ENCODE measurements around the gene EYA2. TPM values are rescaled to one million over a fixed set of nuclear protein-coding genes. Genes with fewer than 3 reads are reported as not detected.
"Not testable (repeated sequence)": the region's sequence is repeated elsewhere in the genome, so short reads cannot be mapped to it uniquely, and the experiment has no call there.

Gene EYA2
- total RNA-seq, 1 donor from 2014 or later = 0.62 TPM

GRCh38 chr20:47205577-47206123 lies 311.0 kb downstream of the EYA2 start:
- Mint-ChIP-seq H3K36me3 (ENCODE audit: low read depth) (peaks cover 28% of the 10 kb centered on the region), H3K9me3 (no peaks in the 10 kb centered on the region), H3K4me1 (peaks cover 6% of the 10 kb centered on the region), H3K4me3 (no peak overlapping the region), H3K27me3 (no peaks in the 10 kb centered on the region), H3K27ac (no peak overlapping the region)
- peak; percentile 19 for DNase-seq
- ChIA-PET POLR2A (interaction anchor here (0.5 kb wide), 1 partner anchor 178 kb away, joined by 3 read pairs; no protein-coding TSS in a partner anchor), CTCF (interaction anchor here (0.8 to 1.6 kb wide), 4 partner anchors 10 to 1415 kb away, joined by 3 to 6 read pairs (median 4); no protein-coding TSS in a partner anchor)
- intact Hi-C loops (cut with micrococcal nuclease) = no loop called here
- TF ChIP-seq, protein P1, sequence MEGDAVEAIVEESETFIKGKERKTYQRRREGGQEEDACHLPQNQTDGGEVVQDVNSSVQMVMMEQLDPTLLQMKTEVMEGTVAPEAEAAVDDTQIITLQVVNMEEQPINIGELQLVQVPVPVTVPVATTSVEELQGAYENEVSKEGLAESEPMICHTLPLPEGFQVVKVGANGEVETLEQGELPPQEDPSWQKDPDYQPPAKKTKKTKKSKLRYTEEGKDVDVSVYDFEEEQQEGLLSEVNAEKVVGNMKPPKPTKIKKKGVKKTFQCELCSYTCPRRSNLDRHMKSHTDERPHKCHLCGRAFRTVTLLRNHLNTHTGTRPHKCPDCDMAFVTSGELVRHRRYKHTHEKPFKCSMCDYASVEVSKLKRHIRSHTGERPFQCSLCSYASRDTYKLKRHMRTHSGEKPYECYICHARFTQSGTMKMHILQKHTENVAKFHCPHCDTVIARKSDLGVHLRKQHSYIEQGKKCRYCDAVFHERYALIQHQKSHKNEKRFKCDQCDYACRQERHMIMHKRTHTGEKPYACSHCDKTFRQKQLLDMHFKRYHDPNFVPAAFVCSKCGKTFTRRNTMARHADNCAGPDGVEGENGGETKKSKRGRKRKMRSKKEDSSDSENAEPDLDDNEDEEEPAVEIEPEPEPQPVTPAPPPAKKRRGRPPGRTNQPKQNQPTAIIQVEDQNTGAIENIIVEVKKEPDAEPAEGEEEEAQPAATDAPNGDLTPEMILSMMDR (IDR thresholded peaks at IDR 0.05) = no peak
- peak; percentile 84 for ATAC-seq (ENCODE audit: low read depth)

GRCh38 chr20:47206552-47206951 lies 311.9 kb downstream of the EYA2 start:
- intact Hi-C loops (cut with micrococcal nuclease); H3K9me3 Mint-ChIP-seq; ATAC-seq (ENCODE audit: low read depth); H3K27me3 Mint-ChIP-seq; DNase-seq; POLR2A ChIA-PET; H3K4me1 Mint-ChIP-seq; H3K4me3 Mint-ChIP-seq; H3K27ac Mint-ChIP-seq: not testable (repeated sequence)
- CTCF ChIA-PET = interaction anchor here (1.1 kb wide), 1 partner anchor 177 kb away, joined by 6 read pairs; no protein-coding TSS in a partner anchor
- H3K36me3 Mint-ChIP-seq (ENCODE audit: low read depth) = peaks cover 28% of the 10 kb centered on the region

DNA sequence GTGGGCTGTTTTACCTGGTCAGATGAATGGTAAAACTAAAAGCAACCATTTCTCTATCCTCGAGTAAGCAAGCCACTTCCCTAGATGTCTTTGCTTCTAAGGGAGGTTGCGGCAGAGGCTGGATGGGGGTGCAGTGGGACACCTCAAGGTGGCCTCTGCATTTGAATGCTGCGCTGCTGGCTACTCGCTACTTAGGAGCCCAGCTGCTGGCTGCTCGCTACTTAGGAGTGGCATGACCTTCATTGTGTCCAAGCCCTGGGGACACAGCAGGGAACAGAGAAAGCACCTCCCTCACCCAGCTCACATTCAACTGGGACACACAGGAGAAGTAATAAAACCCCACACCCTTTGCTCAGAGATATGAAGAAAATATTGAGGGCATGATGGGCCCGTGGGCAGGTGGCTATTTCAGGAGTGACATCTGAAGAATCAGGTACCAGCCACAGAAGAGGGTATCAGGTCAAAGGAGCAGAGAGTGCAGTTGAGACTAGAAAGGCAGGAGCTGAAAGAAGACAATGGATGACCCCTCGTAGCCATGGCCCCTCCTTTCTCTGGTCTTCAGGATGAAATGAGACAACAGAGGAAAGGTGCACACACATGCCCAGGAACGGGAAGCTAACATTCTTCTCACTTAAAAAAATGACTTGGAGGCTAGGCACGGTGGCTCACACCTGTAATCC lies 312.5 kb downstream of the EYA2 start:
- Mint-ChIP-seq H3K9me3 (no peaks in the 10 kb centered on the region), H3K27ac (no peak overlapping the region), H3K27me3 (no peaks in the 10 kb centered on the region), H3K36me3 (ENCODE audit: low read depth) (peaks cover 28% of the 10 kb centered on the region), H3K4me3 (no peak overlapping the region), H3K4me1 (peaks cover 6% of the 10 kb centered on the region)
- ATAC-seq (ENCODE audit: low read depth) = no peak
- ChIA-PET CTCF (interaction anchor here (0.6 to 1.1 kb wide), 2 partner anchors 177 to 526 kb away, joined by 3 to 6 read pairs; no protein-coding TSS in a partner anchor), POLR2A (interaction anchor here (0.6 kb wide), 1 partner anchor 629 kb away, joined by 3 read pairs; no protein-coding TSS in a partner anchor)
- no peak for DNase-seq
- TF ChIP-seq, protein P1 (IDR thresholded peaks at IDR 0.05) = no peak
- intact Hi-C loops (cut with micrococcal nuclease) = no loop called here

DNA sequence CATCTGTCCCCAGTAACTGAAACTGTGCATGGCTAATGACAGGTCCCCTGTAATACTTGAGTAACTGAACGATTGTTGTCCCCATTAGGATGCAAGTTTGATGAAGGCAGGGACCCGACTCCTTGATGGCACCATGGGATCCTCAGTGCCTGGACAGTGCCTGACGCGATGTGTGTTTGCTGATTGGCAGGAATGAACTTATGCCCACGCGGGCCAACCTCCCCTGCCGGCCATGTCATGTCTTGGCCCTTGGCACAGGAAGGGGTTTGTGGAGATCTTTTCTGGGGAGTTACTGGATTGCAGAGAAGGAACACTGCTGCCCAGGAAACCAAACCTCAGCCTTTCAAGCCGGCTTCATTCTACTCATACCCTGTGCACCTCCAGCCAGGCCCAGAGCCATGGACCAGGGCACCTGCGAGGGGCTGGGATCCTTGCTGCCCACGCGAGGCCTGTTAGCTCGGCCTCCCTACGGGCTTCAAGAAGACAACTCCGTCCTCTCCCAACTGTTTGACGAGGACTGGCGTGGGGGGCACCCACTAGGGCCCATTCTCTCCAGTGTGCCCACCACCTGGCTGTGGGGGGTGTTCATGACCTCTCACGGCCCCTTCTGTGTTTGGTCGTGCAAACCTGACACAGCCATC lies 314.0 kb downstream of the EYA2 start:
- Mint-ChIP-seq H3K4me1 (peaks cover 6% of the 10 kb centered on the region), H3K36me3 (ENCODE audit: low read depth) (peaks cover 28% of the 10 kb centered on the region), H3K27ac (no peak overlapping the region), H3K4me3 (no peak overlapping the region), H3K9me3 (no peaks in the 10 kb centered on the region), H3K27me3 (no peaks in the 10 kb centered on the region)
- DNase-seq (no peak), ATAC-seq (ENCODE audit: low read depth) (no peak)
- ChIA-PET POLR2A (no interaction called here), CTCF (no interaction called here)
- TF ChIP-seq, protein P1 (IDR thresholded peaks at IDR 0.05) = no peak
- intact Hi-C loops (cut with micrococcal nuclease) = no loop called here

DNA sequence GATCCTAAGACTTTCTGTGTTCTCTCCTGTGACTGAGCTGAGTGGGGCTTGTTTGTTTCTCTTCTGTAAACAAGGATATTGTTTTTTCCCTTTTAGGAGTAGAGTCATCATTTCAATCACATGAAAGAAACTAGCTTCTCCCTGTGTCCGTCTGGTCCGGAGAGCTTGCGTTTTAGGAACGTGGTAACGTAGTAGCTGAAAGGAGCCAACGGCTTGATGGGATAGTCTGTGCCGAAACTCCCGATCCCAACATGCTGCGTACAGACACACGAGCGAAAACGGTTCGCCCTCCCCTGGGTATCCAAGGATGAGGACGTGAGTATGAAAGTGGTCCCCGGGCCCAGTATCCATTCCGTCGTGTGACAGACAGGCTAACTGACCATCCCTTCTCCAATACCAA lies 315.3 kb downstream of the EYA2 start:
- intact Hi-C loops (cut with micrococcal nuclease) = no loop called here
- ChIA-PET POLR2A (no interaction called here), CTCF (no interaction called here)
- ATAC-seq (ENCODE audit: low read depth) = no peak
- no peak overlapping the region for H3K27ac Mint-ChIP-seq
- H3K36me3 Mint-ChIP-seq (ENCODE audit: low read depth) = peaks cover 28% of the 10 kb centered on the region
- TF ChIP-seq, protein P1 (IDR thresholded peaks at IDR 0.05) = no peak
- DNase-seq = no peak
- no peak overlapping the region for H3K4me3 Mint-ChIP-seq
- no peaks in the 10 kb centered on the region for H3K9me3 Mint-ChIP-seq
- no peaks in the 10 kb centered on the region for H3K27me3 Mint-ChIP-seq
- peaks cover 6% of the 10 kb centered on the region for H3K4me1 Mint-ChIP-seq
